Raji (cell line): ENCODE measurements around the gene TMEM120B.

ENCODE experiments used
- POLR2A ChIP-seq: IDR thresholded peaks from 2 replicates; pipeline ENCODE4 v1.6.1; 2011; ENCODE audit warnings: low read depth, low read length, control low read depth; ENCODE audit not compliant: insufficient read depth

The TMEM120B gene

GRCh38 chr12:121705514-121705913 lies 7.0 kb upstream of the TMEM120B start:
- no peak for TF ChIP-seq POLR2A

- TF ChIP-seq POLR2A = no peak
Measured at GRCh38 chr12:121708313-121709063, 4.1 kb upstream of the TMEM120B start.

- TF ChIP-seq POLR2A = no peak
Measured at GRCh38 chr12:121709478-121709961, 3.0 kb upstream of the TMEM120B start.

DNA sequence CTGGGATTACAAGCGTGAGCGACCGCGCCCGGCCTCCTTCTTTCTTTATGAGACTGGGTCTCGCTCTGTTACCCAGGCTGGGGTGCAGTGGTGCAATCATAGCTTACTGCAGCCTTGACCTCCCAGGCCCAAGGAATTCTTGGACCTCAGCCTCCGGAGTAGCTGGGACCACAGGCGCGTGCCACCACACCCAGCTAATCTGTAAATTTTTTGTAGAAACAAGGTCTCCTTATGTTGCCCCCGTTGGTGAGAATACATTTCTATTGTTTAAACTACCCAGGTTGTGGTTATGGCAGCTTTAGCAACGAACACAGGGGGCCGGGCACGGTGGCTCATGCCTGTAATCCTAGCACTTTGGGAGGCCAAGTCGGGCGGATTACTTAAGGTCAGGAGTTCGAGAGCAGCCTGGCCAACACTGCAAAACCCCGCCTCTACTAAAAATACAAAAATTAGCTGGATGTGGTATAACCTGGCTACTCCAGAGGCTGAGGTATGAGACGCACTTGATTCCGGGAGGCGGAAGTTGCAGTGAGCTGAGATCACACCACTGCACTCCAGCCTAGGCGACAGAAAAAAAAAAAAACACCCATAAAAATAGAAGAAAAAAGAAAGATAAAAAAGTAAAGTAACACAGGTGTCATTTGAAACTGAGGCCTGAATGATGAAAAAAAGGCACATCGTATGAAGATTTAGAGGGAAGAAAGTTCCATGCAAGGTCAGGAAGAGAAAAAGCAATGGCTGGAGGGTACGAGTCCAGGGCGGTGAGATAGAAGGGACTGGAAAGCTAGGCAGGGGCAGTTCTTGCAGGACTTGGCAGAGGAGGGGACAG lies 977 bp upstream of the TMEM120B start:
- no peak for TF ChIP-seq POLR2A

GRCh38 chr12:121712190-121712460 lies 427 bp upstream of the TMEM120B start:
- no peak for TF ChIP-seq POLR2A

DNA sequence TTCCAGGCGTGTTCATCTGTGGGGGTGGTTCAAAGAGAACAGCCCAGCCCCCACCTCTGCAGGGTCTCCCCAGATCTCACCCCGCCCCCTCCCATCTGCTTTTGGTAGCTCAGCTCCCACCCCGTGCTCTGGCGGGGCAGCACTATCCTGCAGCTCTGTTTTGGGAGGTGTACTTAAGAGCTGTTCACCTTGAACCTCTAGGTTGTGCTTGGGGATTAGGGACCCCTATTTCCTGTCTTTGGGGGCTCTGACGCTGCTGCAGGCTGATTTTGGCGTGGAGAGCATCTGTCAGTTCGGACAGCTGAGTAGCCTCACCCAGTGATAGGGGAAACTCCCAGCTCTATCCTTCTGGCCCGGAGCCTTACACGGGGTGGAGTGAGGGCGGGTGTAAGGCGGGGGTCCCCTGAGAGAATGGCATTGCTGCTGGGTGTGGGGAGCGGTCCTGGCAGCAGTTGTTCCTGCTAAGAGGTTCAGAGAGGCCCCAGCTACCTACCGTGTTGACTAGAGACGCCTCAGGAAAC lies 765 bp downstream of the TMEM120B start:
- no peak for TF ChIP-seq POLR2A

DNA sequence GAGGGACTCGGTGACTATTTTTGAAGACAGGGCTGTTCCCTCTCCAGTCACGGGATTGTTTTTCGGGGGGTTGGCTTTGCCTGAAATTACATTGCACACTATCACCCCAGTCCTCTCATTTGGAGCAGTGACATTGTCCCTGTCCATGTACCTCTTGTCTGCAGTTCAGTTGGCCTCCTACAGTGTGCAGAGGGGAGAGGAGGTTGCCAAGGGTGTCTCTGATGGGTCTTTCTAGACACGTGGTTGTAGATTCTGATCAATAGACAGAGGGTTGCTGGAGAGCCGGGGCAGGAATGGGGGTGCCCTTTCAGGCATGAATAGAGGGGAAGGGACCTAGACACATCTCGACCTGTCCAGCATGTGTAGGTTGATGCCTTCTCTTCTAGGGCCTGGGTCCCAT lies 1.2 kb downstream of the TMEM120B start:
- TF ChIP-seq POLR2A = no peak

GRCh38 chr12:121715862-121716435 lies 3.4 kb downstream of the TMEM120B start:
- no peak for TF ChIP-seq POLR2A

DNA sequence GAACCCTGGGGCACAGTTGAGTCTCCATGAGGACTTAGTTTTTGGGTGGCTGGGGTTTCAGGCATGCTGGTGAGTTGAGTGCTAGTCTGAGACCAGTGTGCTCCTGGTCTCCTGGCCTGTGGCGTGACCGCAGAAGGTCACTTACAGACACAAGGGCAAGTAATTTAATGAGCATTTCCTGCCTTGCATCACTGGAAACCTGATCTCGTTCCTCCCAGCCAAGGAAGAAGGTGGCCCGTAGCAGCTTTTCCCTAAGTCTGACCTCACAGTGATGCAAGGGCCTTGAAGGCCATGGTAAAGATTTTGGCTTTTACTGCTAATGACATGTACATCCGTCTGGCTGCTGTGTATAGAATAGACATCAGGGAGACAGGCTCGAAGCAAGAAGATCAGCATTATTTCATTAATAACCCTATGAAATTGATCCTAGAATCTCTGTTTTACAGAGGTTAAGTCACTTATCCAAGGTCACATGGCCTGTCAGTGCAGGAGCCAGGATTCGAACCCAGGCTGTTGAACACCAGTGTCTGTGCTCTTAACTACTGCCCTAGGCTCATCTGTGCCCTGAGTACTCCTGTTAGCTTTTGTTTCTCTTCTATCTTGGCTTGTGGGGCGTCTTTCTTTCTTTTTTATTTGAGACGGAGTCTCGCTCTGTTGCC lies 4.6 kb downstream of the TMEM120B start:
- TF ChIP-seq POLR2A = no peak

DNA sequence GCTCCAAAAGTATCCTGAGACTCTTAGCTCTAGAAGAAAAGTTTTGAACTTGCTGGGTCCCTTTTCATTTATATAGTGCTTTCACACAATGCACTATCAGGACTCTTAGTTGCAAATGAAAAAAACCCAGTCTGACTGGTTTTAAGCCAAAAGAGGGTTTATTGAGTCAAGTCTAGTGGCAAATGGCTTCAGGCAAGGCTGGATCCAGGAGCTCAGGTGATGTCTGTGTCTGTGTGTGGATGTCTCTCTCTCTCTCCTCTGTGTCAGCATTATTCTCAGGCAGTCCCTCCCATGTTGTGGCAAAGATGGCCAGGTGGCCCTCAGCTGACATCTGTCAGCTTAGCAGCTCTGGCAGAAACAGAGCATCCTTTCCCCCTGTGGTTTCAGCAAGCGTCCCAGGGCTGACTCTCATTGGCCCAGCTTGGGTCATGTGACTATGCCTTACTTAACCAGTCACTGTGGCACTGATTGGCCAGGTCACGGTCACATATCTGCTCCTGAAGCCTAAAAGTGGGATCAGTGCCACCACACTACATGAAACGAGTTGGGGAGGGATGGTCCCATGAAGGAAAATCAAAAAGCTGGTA lies 6.2 kb downstream of the TMEM120B start:
- TF ChIP-seq POLR2A = no peak

DNA sequence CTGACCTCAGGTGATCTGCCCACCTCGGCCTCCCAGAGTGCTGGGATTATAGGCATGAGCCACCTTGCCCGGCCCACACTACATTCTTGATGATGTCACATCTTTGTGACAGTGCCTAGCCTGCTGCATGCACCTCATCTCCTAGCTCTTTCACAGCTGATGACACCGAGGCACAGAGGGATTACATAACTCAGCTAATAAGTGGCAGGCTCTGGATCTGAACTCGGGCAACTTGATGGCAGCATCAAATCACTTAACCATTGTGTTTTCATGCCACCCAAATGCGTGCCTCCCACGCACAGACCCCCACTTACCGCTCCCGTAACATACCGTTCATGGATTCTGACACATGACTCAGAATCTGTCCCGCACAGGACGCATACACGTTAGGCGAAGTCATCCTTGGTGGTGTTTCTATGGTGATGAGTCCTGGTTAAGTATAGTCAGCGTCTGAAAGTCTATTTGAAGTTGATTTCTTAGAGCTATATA lies 7.4 kb downstream of the TMEM120B start:
- no peak for TF ChIP-seq POLR2A

GRCh38 chr12:121720762-121721161 lies 8.2 kb downstream of the TMEM120B start:
- no peak for TF ChIP-seq POLR2A

- TF ChIP-seq POLR2A = no peak
Measured at GRCh38 chr12:121722511-121722910, 10.0 kb downstream of the TMEM120B start.

DNA sequence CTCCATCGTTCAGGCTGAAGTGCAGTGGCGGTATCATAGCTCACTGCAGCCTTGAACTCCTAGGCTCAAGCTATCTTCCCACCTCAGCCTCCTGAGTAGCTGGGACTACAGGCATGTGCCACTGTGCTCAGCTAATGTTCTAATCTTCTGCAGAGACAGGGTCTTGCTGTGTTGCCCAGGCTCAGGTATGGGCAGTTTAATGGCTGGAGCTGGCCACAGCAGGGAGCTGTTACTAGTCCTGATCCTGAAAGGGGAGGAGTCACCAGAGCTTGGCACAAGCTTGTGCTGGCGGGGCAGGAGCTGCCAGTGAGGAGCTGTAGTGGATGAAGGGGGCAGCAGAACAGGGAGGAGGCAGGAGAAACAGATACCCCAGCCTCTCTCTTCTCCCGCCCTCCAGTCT lies 10.6 kb downstream of the TMEM120B start:
- no peak for TF ChIP-seq POLR2A

GRCh38 chr12:121724925-121725324 lies 12.4 kb downstream of the TMEM120B start:
- no peak for TF ChIP-seq POLR2A
